HEK293T (cell line): ENCODE data around the gene TCF23.

Source experiments
- CTCF ChIA-PET: fragments of 350-600 bp; formaldehyde crosslinking; extraction: SDS; loops from one replicate; lab custom pipeline; 2021; ENCODE audit warnings: antibody characterized with exemption, inconsistent platforms; lab: Yijun Ruan, JAX
- POLR2A ChIA-PET: fragments of 350-600 bp; formaldehyde crosslinking; extraction: SDS; loops from one replicate; lab custom pipeline; 2020; ENCODE audit warnings: antibody characterized with exemption, inconsistent platforms; lab: Yijun Ruan, JAX
- DNase-seq: peaks from one replicate; pipeline ENCODE4 v3.0.0; 2012; ENCODE audit warnings: mixed read lengths; ENCODE audit errors: extremely low spot score
- ARNT ChIP-seq: fragments of 450-650 bp; IDR thresholded peaks from 2 replicates; pipeline ENCODE4 v1.6.1; 2017; ENCODE audit warnings: mild to moderate bottlenecking
- BHLHE40 ChIP-seq: fragments of 450-650 bp; IDR thresholded peaks from 2 replicates; pipeline ENCODE4 v1.6.1; 2016; ENCODE audit warnings: mild to moderate bottlenecking, moderate library complexity, borderline replicate concordance
- CTBP1 ChIP-seq: fragments of 450-650 bp; IDR thresholded peaks from 2 replicates; pipeline ENCODE4 v1.6.1; 2016; ENCODE audit warnings: borderline replicate concordance
- ELF4 ChIP-seq: fragments of 450-650 bp; IDR thresholded peaks from 2 replicates; pipeline ENCODE4 v1.6.1; 2017; ENCODE audit warnings: antibody characterized with exemption
- FOXA1 ChIP-seq: fragments of 450-650 bp; IDR thresholded peaks from 2 replicates; pipeline ENCODE4 v1.6.1; 2016; ENCODE audit warnings: mild to moderate bottlenecking
- FOXK2 ChIP-seq: fragments of 450-650 bp; IDR thresholded peaks from 2 replicates; pipeline ENCODE4 v1.6.1; 2016; ENCODE audit warnings: mild to moderate bottlenecking
- FOXM1 ChIP-seq: fragments of 450-650 bp; IDR thresholded peaks from 2 replicates; pipeline ENCODE4 v1.6.1; 2017; ENCODE audit warnings: mild to moderate bottlenecking, borderline replicate concordance
- HDGF ChIP-seq: fragments of 450-650 bp; IDR thresholded peaks from 2 replicates; pipeline ENCODE4 v1.6.1; 2017; ENCODE audit warnings: antibody characterized with exemption, borderline replicate concordance
- L3MBTL2 ChIP-seq: fragments of 450-650 bp; conservative IDR thresholded peaks from 2 replicates; pipeline ENCODE4 v1.6.1; 2016; ENCODE audit warnings: mild to moderate bottlenecking
- LEF1 ChIP-seq: fragments of 450-650 bp; IDR thresholded peaks from 2 replicates; pipeline ENCODE4 v1.6.1; 2017; ENCODE audit warnings: mild to moderate bottlenecking, borderline replicate concordance
- NFRKB ChIP-seq: fragments of 450-650 bp; IDR thresholded peaks from 2 replicates; pipeline ENCODE4 v1.6.1; 2016; ENCODE audit warnings: mild to moderate bottlenecking, moderate library complexity
- PKNOX1 ChIP-seq: fragments of 450-650 bp; IDR thresholded peaks from 2 replicates; pipeline ENCODE4 v1.6.1; 2016
- SP1 ChIP-seq: fragments of 450-650 bp; IDR thresholded peaks from 2 replicates; pipeline ENCODE4 v1.6.1; 2017
- SUZ12 ChIP-seq: fragments of 450-650 bp; IDR thresholded peaks from 2 replicates; pipeline ENCODE4 v1.6.1; 2016; ENCODE audit warnings: mild to moderate bottlenecking
- TARDBP ChIP-seq: fragments of 450-650 bp; IDR thresholded peaks from 2 replicates; pipeline ENCODE4 v1.6.1; 2016
- ZNF384 ChIP-seq: fragments of 450-650 bp; IDR thresholded peaks from 2 replicates; pipeline ENCODE4 v1.6.1; 2016

Gene TCF23

GRCh38 chr2:27199241-27199640, 50.4 kb downstream of the TCF23 start:
- POLR2A ChIA-PET = interaction anchor here (0.6 kb wide), 1 partner anchor 48 kb away, joined by 3 read pairs; no protein-coding TSS in a partner anchor
- TF ChIP-seq HDGF = no peak
- TF ChIP-seq NFRKB = no peak
- TF ChIP-seq FOXK2 = no peak
- TF ChIP-seq TARDBP = no peak
- no peak for TF ChIP-seq CTBP1
- TF ChIP-seq PKNOX1 = no peak
- TF ChIP-seq SP1 = no peak
- no peak for TF ChIP-seq FOXA1
- no peak for TF ChIP-seq ELF4
- TF ChIP-seq ZNF384 = no peak
- no peak for TF ChIP-seq SUZ12
- no peak for TF ChIP-seq L3MBTL2
- no peak for TF ChIP-seq LEF1
- CTCF ChIA-PET = no interaction called here
- DNase-seq = no peak

GRCh38 chr2:27201675-27202074, 52.9 kb downstream of the TCF23 start:
- POLR2A ChIA-PET = no interaction called here
- no peak for TF ChIP-seq HDGF
- no peak for TF ChIP-seq L3MBTL2
- no peak for TF ChIP-seq NFRKB
- no peak for TF ChIP-seq FOXK2
- TF ChIP-seq ZNF384 = no peak
- TF ChIP-seq BHLHE40 = no peak
- TF ChIP-seq LEF1 = no peak
- no peak for TF ChIP-seq PKNOX1
- TF ChIP-seq FOXA1 = no peak
- no peak for TF ChIP-seq TARDBP
- no peak for TF ChIP-seq CTBP1
- TF ChIP-seq ARNT = no peak
- TF ChIP-seq FOXM1 = no peak
- TF ChIP-seq ELF4 = no peak
- TF ChIP-seq SP1 = no peak
- no peak for TF ChIP-seq SUZ12
- DNase-seq = no peak
- CTCF ChIA-PET = no interaction called here

GRCh38 chr2:27202854-27203253, 54.0 kb downstream of the TCF23 start:
- no peak for TF ChIP-seq BHLHE40
- TF ChIP-seq FOXK2 = no peak
- no peak for TF ChIP-seq FOXA1
- TF ChIP-seq TARDBP = no peak
- no peak for TF ChIP-seq ZNF384
- no peak for TF ChIP-seq PKNOX1
- no peak for TF ChIP-seq ARNT
- TF ChIP-seq NFRKB = no peak
- TF ChIP-seq L3MBTL2 = no peak
- no peak for TF ChIP-seq SP1
- TF ChIP-seq HDGF = no peak
- no peak for TF ChIP-seq CTBP1
- TF ChIP-seq FOXM1 = no peak
- no peak for TF ChIP-seq SUZ12
- TF ChIP-seq ELF4 = no peak
- no peak for TF ChIP-seq LEF1
- DNase-seq = no peak
- POLR2A ChIA-PET = no interaction called here
- CTCF ChIA-PET = interaction anchor here (0.8 kb wide), 1 partner anchor 33 kb away, joined by 3 read pairs; no protein-coding TSS in a partner anchor

- no peak for TF ChIP-seq HDGF
- no peak for TF ChIP-seq FOXK2
- TF ChIP-seq CTBP1 = no peak
- TF ChIP-seq ARNT = no peak
- TF ChIP-seq ZNF384 = no peak
- TF ChIP-seq TARDBP = no peak
- TF ChIP-seq SUZ12 = no peak
- TF ChIP-seq SP1 = no peak
- CTCF ChIA-PET = interaction anchor here (0.8 kb wide), 1 partner anchor 34 kb away, joined by 3 read pairs; no protein-coding TSS in a partner anchor
- no peak for DNase-seq
- POLR2A ChIA-PET = no interaction called here
Measured at GRCh38 chr2:27203741-27204140, 54.9 kb downstream of the TCF23 start.

- DNase-seq = no peak
- ChIA-PET CTCF (no interaction called here), POLR2A (no interaction called here)
- TF ChIP-seq CTBP1 = no peak
- TF ChIP-seq FOXA1 = no peak
- TF ChIP-seq BHLHE40 = no peak
- no peak for TF ChIP-seq ZNF384
- TF ChIP-seq SP1 = no peak
- no peak for TF ChIP-seq FOXK2
Measured at GRCh38 chr2:27204566-27204965, 55.8 kb downstream of the TCF23 start.

- TF ChIP-seq SUZ12 (no peak), ZNF384 (no peak), CTBP1 (no peak), BHLHE40 (no peak), PKNOX1 (no peak)
- POLR2A ChIA-PET = no interaction called here
- CTCF ChIA-PET = interaction anchor here (0.6 kb wide), 1 partner anchor 189 kb away, joined by 3 read pairs; no protein-coding TSS in a partner anchor
- no peak for DNase-seq
Measured at GRCh38 chr2:27205206-27205605, 56.4 kb downstream of the TCF23 start.
